ENCODE results near the gene ADAMTS16.

Gene ADAMTS16

DNA sequence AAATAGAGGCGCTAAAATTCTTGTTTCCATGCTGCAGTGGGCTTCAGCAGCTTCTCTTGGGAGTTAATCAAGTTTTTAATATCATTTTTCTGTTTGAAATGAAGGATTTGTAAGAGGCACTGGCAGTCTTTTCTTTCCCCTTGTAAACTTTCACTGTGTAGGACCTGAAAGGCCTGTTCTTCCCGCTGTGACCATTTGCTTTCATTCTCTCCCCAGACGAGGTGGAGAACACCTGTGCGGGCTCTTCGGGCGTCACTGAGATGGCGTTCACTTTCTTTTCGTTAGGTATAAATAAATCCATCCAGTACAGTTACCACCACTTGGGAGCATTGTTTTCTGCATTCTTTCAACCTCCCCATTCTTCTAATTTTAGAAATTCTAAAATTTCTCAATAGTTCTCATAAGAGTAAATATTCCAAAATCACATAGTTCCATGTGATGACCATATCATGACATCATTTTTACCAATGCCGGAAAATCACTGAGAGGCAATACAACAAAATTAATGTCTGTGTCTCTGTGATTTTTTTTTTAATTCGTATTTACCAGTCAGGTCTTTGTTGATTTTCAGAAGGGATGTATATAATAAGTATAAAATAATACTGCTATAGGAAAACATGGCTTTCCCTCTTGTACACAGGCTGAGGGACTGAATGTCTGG is 150.7 kb downstream of the ADAMTS16 start:
- no peak for DNase-seq

DNA sequence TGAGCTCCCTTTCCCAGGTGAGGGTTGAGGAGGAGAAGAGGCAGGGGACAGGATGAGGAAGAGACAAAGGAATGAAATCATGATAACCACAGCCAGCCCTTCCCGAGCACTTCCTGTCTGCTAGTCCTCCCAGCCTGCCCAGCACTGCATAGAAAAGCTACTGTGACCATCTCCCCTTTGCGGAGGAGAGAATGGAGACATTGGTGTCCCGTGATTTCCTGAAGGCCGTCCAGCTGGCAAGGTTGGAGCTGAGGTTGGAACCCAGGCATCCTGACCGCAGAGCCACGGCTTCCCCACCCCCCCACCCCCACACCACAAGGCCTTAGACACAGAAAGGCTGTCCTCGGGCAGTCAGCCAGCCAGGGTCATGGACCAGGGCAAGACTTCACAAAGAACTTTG is 151.2 kb downstream of the ADAMTS16 start:
- no peak for DNase-seq

DNA sequence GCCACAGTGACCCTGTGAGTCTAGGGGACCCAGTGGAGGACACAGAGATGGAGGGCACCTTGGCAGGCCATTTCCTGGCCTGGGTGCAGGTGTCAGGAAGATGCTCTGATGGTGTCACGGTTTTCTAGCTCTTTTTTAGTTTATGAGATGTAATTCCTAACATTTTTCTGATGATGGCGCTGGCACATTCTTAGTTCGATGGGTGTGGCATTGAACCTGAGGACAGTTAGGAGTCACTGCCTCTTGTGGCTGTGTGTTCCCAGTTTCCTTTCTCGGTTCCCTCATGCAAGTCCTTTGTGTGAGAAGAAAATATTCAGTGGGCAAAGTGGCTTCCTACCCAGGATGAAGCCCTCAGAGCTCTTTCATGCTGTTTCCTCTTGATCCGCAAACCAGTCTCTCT is 152.9 kb downstream of the ADAMTS16 start:
- DNase-seq = no peak

DNA sequence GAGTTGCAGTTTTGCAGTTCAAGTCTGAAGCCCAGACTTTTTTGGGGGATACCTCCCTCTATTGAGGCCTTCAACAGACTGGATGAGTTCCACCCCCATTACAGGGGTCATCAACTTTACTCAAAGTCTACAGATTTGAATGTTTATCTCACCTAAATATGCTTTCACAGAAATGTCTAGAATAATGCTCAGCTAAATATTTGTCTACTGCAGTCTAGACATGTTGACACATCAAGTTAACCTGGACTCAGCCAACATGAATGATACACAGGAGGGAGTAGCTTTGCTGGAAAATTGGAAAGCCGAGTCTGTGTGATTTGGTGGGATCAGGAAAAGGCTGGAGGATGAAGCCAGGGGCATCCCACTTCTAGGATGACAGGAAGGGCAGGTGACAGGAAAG is 154.3 kb downstream of the ADAMTS16 start:
- no peak for DNase-seq

DNA sequence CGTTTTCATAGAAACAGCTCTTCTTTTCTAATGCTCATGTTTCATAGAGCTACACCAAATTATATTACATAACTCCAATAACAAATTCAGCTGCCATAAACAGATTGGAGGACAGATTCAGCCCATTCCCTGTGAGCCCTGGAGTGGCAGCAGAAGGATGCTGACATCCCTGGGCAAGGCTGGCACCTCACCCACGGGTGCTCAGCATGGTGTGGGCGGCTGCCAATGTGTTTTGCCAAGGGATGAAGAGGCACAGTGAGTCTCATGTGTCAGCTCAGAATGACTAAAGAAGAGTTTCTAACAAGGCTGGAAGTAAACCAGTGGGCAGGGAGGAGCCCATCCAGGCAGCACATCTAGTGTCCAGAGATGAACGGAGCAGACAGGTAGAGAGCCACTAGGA is 155.2 kb downstream of the ADAMTS16 start:
- DNase-seq = no peak

DNA sequence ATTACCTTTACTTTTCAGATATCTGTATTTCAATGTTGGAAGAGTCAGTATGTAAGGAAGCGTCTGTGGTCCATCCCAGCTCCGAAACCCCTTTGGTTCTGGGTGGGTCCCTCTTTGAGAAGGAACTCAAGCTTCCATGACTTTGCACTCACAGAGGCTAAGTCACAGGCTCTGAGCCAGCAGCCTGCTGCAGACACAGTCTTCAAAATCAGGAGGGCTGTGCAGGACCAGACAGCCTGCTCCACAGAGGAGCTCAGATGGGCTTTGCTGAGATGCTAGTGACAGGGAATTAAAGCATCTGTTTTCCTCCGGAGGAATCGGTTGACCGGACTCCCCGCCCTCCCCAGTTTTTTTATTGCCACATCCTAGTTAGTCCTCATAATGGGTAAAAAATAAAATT is 155.9 kb downstream of the ADAMTS16 start:
- DNase-seq = no peak

DNA sequence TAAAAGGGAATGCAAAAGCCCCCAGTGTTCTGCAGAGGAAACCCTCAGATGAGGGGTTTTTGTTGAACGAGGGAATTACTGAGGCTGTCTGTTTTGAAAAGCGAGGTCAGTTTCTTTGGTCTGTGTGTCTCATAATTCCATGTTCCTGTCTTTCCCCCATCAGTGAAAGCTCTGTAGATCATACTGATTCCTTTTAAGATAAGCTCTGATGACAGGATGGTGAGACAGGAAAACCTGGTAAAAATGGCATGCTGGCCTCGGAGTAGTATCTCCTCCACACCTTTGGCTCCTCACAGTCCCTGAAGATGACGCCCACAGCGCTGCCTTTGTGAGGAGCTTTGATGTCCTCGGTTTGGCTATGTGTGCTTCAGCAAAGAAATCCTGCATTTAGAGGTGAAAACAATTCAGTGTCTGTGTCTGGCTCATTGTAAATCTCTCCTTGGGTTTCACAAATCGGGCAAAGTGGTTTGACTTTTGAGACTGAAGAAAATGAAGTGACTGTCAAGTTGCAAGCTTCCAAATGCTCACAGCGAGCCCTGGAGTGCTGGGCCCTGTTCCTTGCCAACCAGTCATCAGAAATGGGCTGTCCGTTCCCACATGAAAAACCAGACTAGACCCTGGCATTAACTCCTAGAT is 157.4 kb downstream of the ADAMTS16 start:
- DNase-seq = no peak

DNA sequence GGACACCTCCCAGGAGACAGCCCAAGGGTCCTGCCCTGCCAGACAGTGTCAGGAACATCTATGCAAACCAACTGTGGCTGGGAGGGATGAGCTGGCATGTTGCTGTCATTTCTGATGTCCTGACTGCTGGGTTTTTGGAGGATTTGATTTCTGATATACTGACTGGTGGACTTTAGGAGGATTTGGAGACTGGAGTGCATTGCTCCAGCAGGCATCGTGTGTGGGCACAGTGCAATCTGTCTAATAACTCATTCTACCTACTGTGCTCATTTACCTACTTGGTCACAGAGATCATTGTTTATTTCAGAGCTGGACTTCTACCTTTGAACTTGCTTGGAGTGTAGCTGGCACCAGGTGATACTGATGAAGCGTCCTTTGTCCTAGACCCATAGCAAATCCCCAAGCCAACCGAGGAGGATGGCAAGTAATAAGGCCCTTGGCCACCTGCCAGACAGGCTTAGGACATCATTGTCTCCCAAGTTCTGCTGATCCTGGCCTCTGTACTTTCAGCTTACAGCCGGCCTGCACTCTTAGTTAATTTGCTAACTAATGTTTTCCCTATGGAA is 158.0 kb downstream of the ADAMTS16 start:
- DNase-seq = no peak

DNA sequence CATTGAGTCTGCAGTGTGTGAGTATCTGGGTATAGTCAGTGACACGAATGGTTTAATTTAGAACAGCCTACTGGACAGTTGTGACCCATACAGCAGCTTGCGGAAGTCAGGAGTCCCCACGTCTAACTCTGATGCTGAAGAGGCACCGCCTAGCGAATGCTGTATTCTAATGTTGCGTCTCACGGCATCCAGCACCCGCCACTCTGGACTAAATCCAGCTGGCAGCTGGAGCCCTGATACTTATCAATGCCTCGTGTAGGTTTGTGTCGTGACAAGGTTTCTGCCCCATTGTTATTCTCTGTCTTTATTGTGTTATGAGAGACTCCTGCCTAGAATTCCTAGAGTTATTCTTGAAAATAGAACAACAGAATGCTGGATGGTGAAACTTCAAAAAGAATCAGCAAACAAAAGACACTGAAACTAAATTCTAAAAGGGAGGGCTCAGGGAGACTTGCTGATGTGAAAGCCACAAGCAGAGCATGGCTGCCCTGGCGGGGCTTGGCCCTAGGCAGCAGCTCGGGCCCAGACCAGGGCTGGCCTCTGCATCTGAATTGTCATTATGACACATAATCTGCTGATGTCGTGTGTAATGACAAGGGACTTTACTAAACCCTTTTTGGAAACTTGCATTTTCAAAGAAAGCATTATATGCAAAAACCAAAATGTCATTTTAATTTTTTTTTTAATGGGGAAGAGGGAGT is 158.9 kb downstream of the ADAMTS16 start:
- no peak for DNase-seq

DNA sequence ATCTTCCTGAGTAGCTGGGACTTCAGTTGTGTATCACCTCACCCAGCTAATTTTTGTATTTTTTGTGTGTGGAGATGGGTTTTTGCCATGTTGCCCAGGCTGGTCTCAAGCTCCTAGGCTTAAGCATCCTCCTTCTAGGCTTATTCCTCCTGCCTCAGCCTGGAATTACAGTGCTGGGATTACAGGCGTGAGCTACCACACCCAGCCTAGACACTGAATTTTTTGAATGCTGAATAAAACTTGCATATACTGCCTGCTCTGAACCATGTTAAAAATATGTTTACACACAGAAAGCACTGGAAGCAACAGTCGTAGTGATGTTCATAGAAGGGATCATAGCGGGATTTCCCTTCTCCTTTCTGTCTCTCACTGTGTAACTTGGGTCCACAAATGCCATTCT is 161.0 kb downstream of the ADAMTS16 start:
- no peak for DNase-seq

DNA sequence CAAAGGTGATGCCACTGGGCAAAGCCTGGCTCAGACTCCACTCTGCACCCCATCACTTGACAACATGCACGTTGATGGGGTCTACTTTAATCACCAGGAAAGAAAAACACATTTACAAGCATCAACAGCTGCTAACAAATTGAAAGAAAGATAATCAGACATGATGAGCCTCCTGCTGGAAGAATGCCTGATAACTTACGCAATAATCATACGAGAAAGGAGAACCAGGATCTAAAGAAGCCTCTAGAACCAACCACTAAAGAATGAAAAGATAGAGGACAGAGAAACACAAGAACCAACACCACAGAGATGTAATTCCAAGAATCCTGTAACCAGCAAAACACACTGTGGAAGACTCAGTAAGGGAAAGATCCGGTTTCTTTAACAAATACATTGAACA is 162.1 kb downstream of the ADAMTS16 start:
- DNase-seq = no peak

DNA sequence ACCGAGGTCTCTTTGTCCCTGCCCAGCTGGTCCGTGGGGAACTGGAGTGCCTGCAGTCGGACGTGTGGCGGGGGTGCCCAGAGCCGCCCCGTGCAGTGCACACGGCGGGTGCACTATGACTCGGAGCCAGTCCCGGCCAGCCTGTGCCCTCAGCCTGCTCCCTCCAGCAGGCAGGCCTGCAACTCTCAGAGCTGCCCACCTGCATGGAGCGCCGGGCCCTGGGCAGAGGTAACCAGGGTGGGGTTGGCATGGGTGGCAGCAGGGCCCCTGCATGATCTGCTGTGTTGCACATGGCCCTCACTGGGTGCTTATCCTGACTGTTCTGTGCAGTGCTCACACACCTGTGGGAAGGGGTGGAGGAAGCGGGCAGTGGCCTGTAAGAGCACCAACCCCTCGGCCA is 163.1 kb downstream of the ADAMTS16 start:
- no peak for DNase-seq

DNA sequence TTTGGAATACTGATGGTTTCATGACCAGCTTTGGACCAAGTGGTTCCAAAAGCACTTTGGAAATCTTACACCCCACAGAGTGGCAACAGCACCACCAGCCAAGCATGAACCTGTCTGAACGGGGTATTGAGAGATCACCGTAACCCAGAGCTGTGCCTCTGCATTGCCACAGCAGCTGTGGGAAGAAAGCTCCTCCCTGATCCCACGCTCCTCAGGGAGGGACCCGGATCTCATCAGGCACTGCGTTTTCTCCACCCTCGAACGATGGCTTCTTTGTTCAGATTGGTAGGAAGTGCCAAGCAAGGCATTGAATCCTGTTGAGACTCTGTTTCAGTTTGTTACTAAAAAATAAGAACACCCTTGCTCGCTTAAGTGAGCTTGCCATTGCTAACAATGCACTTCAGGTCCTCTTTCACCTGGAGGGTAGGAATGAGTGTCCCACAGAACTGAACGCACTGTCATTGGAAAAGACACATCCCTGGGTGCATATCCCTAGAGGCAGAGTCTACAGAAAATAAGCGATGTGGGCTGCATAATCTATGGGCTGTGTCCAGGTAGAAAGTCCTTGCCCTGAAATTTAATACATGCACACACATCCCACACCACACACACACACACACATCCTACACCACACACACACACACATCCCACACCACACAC is 164.4 kb downstream of the ADAMTS16 start:
- peak; percentile 28 for DNase-seq

DNA sequence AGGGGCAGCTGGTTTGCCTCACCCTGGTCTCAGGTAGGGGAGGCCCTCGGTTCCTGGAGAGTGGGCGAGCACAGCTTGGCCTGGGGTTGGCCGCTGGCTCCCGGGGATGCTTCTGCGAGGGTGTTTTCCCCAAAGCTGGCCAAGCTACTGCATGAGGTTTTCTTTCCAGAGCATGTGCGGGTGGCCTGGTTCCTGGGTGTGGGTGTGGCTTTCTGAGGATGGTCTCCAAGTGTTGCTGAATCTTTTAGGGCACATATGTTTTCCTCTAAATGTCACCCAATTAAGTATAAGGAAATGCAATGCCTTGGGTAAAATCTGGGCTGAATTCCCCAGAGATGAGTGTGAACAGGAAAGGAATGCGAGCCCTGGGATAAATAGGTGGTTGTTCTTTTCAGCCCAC is 166.6 kb downstream of the ADAMTS16 start:
- DNase-seq = peak; percentile 82

DNA sequence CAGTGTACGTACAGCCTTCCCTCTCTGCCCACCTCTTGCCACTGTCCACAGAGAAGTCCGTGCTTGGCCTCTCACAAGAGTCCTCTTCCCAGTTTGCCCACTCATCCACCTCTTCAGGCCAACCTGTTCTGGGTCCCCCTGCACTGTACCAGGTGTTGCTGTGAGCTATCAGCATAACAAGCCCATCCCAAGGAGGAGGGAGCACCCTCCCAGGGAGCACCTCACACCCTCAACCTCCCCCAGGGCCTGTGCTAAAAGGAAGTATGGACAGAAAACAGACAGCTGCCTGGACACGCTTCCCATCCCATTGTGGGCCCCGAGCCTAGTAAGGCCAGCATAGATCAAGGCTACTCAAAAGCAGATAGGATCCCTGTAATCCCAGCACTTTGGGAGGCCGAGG is 168.2 kb downstream of the ADAMTS16 start:
- no peak for DNase-seq

DNA sequence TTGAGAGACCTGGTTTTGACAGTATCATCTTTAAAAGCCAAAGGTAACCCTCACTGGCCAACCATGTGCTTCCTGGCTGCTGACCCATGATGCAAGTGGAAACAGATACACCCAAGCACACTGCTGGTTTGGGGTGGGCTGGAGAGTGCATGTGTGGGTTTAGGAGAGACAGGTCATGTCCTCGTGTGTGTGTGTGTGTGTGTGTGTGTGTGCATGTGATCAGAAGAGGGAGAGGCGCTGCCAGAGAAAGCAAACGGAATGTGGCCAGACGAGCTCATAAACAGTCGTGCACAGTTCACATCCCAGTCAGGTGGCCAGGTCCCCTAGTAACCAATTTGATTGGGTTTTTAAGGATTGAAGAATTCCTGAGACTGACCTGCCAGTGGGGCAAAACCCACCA is 169.5 kb downstream of the ADAMTS16 start:
- no peak for DNase-seq

DNA sequence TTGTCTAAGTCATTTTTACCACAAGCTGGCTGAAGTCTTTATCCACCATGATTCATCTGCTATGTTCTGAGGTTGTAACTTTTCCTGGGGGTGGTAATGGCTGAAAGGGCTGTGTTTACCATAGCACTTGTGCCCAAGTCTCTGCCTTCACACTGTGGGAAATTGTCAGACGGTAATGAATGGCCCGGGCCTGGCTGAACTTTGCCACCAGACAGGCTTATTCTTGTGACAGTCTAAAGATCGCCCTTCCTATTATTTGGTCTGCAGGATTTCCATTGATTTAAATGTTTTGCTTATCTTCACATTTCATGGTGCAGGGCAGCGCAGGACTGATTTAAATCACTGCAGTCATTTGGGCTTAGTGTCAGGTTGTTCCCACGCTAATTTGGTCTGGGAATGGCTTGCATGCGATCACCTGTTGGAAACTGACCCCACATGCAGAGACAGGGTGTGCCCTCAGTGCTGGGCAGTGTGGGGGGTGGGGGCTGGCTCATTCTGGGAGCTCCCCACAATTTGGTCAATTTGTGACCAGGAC is 173.0 kb downstream of the ADAMTS16 start:
- no peak for DNase-seq

DNA sequence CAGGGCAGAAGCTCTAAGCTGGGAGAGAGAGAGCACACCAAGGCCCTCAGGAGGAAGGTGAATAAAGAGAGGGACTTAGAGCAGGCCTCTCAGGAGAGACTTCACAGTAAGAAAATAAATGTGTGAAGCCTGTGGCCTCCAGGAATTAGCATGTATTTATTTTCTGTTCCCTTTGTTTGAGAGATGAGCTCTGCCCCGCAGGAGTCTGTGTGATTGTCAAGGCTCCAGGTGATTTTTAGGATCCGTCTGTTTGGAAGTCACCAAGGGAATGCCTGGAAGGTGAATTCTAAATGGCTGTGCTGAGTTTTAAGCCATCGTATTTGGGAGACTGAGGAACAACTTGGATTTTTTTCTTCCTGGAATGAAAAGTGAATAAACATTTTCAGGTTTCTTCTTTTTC is 174.0 kb downstream of the ADAMTS16 start:
- DNase-seq = no peak

DNA sequence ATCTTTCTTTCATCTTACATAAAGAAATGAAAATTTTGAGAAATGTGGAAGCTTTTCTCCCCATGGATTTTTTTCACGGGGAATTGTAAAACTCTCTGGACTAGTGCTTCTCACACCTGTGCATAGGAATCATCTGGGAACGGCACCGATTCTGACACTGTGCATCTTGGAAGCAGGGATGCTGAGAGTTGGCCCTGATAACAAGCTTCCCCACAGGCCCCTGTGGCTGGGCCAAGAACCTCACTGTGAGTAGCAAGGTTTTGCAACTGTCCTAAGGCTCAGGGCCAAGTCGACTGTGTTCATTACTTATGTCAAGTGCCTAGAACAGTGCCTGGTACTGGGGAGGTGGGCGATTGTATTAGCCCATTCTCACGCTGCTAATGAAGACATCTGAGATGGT is 174.5 kb downstream of the ADAMTS16 start:
- no peak for DNase-seq

DNA sequence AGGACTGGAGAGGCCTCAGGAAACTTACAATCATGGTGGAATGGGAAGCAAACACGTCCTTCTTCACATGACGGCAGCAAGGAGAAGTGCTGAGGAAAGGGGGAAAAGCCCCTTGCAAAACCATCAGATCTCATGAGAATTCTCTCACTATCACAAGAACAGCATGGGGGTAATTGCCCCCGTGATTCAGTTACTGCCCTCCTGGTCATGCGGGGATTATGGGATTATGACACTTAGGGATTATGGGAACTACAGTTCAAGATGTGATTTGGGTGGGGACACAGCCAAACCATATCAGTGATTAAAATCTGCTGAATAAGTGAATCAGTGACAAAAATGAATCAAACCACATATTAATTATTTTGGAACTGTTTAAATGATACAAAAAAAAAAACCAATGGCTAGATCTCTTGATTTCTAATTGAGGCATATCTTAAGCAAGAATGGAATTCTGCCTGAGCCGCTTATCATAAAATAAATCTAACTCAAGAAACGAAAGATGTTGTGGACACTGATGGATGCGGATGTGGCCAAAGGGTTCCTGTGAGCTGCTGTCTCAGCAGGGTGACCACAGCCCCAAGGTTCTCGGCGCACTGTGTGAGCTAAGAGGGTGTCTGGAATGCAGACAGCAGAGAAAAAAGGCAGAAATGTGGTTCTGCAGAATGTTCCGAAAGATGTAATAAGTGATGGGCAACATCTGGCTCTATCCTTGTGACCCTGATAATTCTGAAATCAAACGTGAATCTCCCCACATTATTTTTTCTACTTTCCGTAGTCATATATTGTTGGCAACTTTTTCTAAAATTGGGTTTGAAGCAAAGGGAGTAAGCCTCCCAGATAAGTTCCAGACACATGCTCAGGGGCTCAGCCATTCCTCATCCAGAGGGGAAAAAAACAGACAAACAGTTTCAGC is 175.2 kb downstream of the ADAMTS16 start:
- DNase-seq = no peak

DNA sequence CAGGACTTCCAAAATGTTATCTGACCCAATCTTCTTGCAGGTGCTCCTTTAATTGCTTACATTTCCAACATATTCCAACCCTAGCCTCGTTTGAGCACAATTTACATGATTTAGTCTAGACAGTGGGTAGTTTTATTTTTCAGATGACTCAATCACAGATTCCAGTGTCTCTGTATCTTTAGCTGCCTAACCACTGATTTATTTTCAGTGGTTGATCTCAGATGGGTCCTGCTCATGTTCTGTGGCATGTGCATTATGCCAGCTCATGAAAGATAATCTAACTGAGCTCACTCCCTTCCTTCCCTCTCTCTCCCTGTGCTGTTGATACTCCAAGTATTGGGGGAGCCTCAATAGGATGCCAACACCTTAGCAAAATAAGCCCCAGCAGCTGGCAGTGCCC is 176.2 kb downstream of the ADAMTS16 start:
- DNase-seq = peak; percentile 54

DNA sequence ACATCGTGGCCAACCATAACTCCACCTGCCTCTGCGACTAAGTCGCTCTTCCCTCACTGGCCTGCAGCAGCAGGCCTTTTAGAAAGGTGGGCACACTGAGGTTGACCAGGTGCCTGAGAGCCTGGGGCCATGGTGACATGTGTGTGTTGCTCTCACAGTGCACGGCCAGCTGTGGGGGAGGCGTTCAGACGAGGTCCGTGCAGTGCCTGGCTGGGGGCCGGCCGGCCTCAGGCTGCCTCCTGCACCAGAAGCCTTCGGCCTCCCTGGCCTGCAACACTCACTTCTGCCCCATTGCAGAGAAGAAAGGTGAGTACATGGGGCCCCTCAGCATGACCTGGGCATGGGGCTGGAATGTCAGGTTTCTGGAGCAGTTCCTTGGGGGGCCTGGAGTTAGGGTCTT is 177.8 kb downstream of the ADAMTS16 start:
- no peak for DNase-seq
